Neural progenitor cell (in vitro differentiated cells): ENCODE data around the gene ASIC3. TPM values are rescaled to one million over a fixed set of nuclear protein-coding genes. Genes with fewer than 3 reads are reported as not detected.

Experiments used
- DNase-seq: peaks from one replicate; pipeline ENCODE4 v3.0.0-alpha.2; 2016; ENCODE audit warnings: low spot score
- H2AFZ ChIP-seq: fragments of 200-600 bp; sonication (generic); replicated peaks from 2 replicates; pipeline ENCODE4 v1.6.1; 2016; ENCODE audit warnings: antibody characterized with exemption
- H3F3A ChIP-seq: fragments of 200-600 bp; sonication (generic); 2 replicates; pipeline ENCODE4 v1.6.1; 2016; ENCODE audit warnings: antibody characterized with exemption, low read depth
- H3K27ac ChIP-seq: fragments of 200-600 bp; sonication (generic); 2 replicates; pipeline ENCODE4 v1.5.1; 2016; ENCODE audit warnings: mild to moderate bottlenecking
- H3K27me3 ChIP-seq: fragments of 200-600 bp; sonication (generic); 2 replicates; pipeline ENCODE4 v1.6.1; 2016; ENCODE audit warnings: mild to moderate bottlenecking, moderate library complexity
- H3K36me3 ChIP-seq: fragments of 200-600 bp; sonication (generic); 2 replicates; pipeline ENCODE4 v1.5.1; 2016
- H3K4me1 ChIP-seq: fragments of 200-600 bp; sonication (generic); 2 replicates; pipeline ENCODE4 v1.6.1; 2016; ENCODE audit warnings: mixed run types
- H3K4me2 ChIP-seq: fragments of 200-600 bp; sonication (generic); 2 replicates; pipeline ENCODE4 v1.6.1; 2016
- H3K4me3 ChIP-seq: fragments of 200-600 bp; sonication (generic); 2 replicates; pipeline ENCODE4 v1.5.1; 2016
- H3K79me2 ChIP-seq: fragments of 200-600 bp; sonication (generic); 2 replicates; pipeline ENCODE4 v1.6.1; 2016; ENCODE audit warnings: low read depth
- H3K9ac ChIP-seq: fragments of 200-600 bp; sonication (generic); 2 replicates; pipeline ENCODE4 v1.6.1; 2016
- H3K9me3 ChIP-seq: fragments of 200-600 bp; sonication (generic); 2 replicates; pipeline ENCODE4 v1.5.1; 2016; ENCODE audit warnings: low read depth
- H4K20me1 ChIP-seq: fragments of 200-600 bp; sonication (generic); 2 replicates; pipeline ENCODE4 v1.6.1; 2016; ENCODE audit warnings: low read depth
- H3K27ac Mint-ChIP-seq: 3 replicates; pipeline ENCODE4 v1.8.0; 2021; ENCODE audit warnings: mixed read lengths
- H3K27me3 Mint-ChIP-seq: 2 replicates; pipeline ENCODE4 v1.8.0; 2022; ENCODE audit warnings: low read depth, mild to moderate bottlenecking, inconsistent platforms, moderate library complexity, mixed read lengths; ENCODE audit not compliant: insufficient read depth
- H3K36me3 Mint-ChIP-seq: 3 replicates; pipeline ENCODE4 v1.8.0; 2021; ENCODE audit warnings: mixed read lengths
- H3K4me1 Mint-ChIP-seq: 3 replicates; pipeline ENCODE4 v1.8.0; 2021; ENCODE audit warnings: mixed read lengths
- H3K4me3 Mint-ChIP-seq: 3 replicates; pipeline ENCODE4 v1.8.0; 2021; ENCODE audit warnings: mild to moderate bottlenecking, moderate library complexity, mixed read lengths
- H3K9me3 Mint-ChIP-seq: 3 replicates; pipeline ENCODE4 v1.8.0; 2020; ENCODE audit warnings: mixed read lengths
- CTCF ChIP-seq: fragments of 200-600 bp; sonication (generic); IDR thresholded peaks from 2 replicates; pipeline ENCODE4 v1.5.1; 2017; ENCODE audit warnings: antibody characterized with exemption, mild to moderate bottlenecking
- EZH2 ChIP-seq: fragments of 200-600 bp; sonication (generic); IDR thresholded peaks from 2 replicates; pipeline ENCODE4 v1.6.1; 2017; ENCODE audit warnings: antibody characterized with exemption, mild to moderate bottlenecking, moderate library complexity
- EZH2phosphoT487 ChIP-seq: fragments of 200-600 bp; sonication (generic); IDR thresholded peaks from 2 replicates; pipeline ENCODE4 v1.6.1; 2017; ENCODE audit warnings: antibody characterized with exemption
- total RNA-seq: library from RNA; depleted of rRNA; stranded (reverse); fragments of >200 nt; gene quantifications from 2 replicates; pipeline ENCODE4 v1.2.3, GENCODE V29; 2015; ENCODE audit warnings: low replicate concordance

The ASIC3 gene
- total RNA-seq, 1 donor from 2014 or later = not detected

- peak overlapping the region; percentile 46 for H3K27ac Mint-ChIP-seq
- no peak overlapping the region for H3K4me2 ChIP-seq
- no peak for TF ChIP-seq EZH2
- no peak for TF ChIP-seq CTCF
- TF ChIP-seq EZH2phosphoT487 = no peak
- no peak overlapping the region for H3K4me3 Mint-ChIP-seq
- H3K4me1 ChIP-seq = peaks cover 12% of the 10 kb centered on the region
- peaks cover 65% of the 10 kb centered on the region for H4K20me1 ChIP-seq
- no peaks in the 10 kb centered on the region for H3F3A ChIP-seq
- no peak overlapping the region for H3K4me3 ChIP-seq
- H3K9me3 ChIP-seq = no peaks in the 10 kb centered on the region
- DNase-seq = no peak
- no peak overlapping the region for H3K9ac ChIP-seq
- H3K4me1 Mint-ChIP-seq = no peaks in the 10 kb centered on the region
- H3K36me3 Mint-ChIP-seq = peaks cover 8% of the 10 kb centered on the region
- H3K27me3 Mint-ChIP-seq = peaks cover 2% of the 10 kb centered on the region
- H3K27ac ChIP-seq = no peak overlapping the region
- peaks cover 7% of the 10 kb centered on the region for H3K27me3 ChIP-seq
- H2AFZ ChIP-seq = no peak overlapping the region
- H3K9me3 Mint-ChIP-seq = no peaks in the 10 kb centered on the region
- peaks cover 63% of the 10 kb centered on the region for H3K79me2 ChIP-seq
- no peaks in the 10 kb centered on the region for H3K36me3 ChIP-seq
Observed at GRCh38 chr7:151101621-151102396, 53.5 kb downstream of the ASIC3 start.

Other genes with a start within 250 kb of the ASIC3 start
- 0.54 and 1.1 TPM in 2 replicates for gene TMEM176B, start 248.2 kb upstream of the ASIC3 start, total RNA-seq
- 0.62 TPM in 1 of 2 replicates, not detected in the other for gene TMEM176A, start 247.8 kb upstream of the ASIC3 start, total RNA-seq
- gene AOC1, start 196.0 kb upstream of the ASIC3 start, total RNA-seq = not detected in 2 replicates
- gene KCNH2, start 70.2 kb upstream of the ASIC3 start, total RNA-seq = 2.6 and 11.1 TPM in 2 replicates
- 1.3 and 11.0 TPM in 2 replicates for gene NOS3, start 57.5 kb upstream of the ASIC3 start, total RNA-seq
- gene ATG9B, start 24.0 kb upstream of the ASIC3 start, total RNA-seq = 0.43 and 1.8 TPM in 2 replicates
- 7.9 and 19.9 TPM in 2 replicates for gene ABCB8, start 20.1 kb upstream of the ASIC3 start, total RNA-seq
- gene CDK5, start 9.4 kb downstream of the ASIC3 start, total RNA-seq = 8.1 and 10.3 TPM in 2 replicates
- gene SLC4A2, start 11.1 kb downstream of the ASIC3 start, total RNA-seq = 26.1 and 85.7 TPM in 2 replicates
- 22.4 and 71.0 TPM in 2 replicates for gene FASTK, start 32.3 kb downstream of the ASIC3 start, total RNA-seq
- gene TMUB1, start 35.0 kb downstream of the ASIC3 start, total RNA-seq = 6.0 and 49.4 TPM in 2 replicates
- 38.9 and 73.0 TPM in 2 replicates for gene AGAP3, start 37.9 kb downstream of the ASIC3 start, total RNA-seq
- gene GBX1, start 119.2 kb downstream of the ASIC3 start, total RNA-seq = not detected in 2 replicates
- gene ASB10, start 138.7 kb downstream of the ASIC3 start, total RNA-seq = not detected in 2 replicates
- not detected in 2 replicates for gene H2BK1, start 162.0 kb downstream of the ASIC3 start, total RNA-seq
- gene ABCF2, start 178.7 kb downstream of the ASIC3 start, total RNA-seq = 31.3 and 40.7 TPM in 2 replicates
- 8.8 and 18.3 TPM in 2 replicates for gene CHPF2, start 184.0 kb downstream of the ASIC3 start, total RNA-seq
- 11.0 and 23.6 TPM in 2 replicates for gene SMARCD3, start 200.2 kb downstream of the ASIC3 start, total RNA-seq